K562 (cell line): Measurements from ENCODE around the gene EIF1.

Experiments used
- ATF3 ChIP-seq, 2 experiments: fragments of 450-650 bp in 1 of 2; sonication (generic) in 1 of 2; formaldehyde crosslinking in 1 of 2; IDR thresholded peaks in 1 of 2; conservative IDR thresholded peaks in 1 of 2; 2 replicates each; pipeline versions ENCODE4 v1.6.1 to v1.8.1; 2016 to 2023; ENCODE audit warnings: mild to moderate bottlenecking in 2 of 2, moderate library complexity in 2 of 2, inconsistent platforms in 1 of 2, missing genetic modification reagents in 1 of 2
- CHCHD3 ChIP-seq: fragments of 250-450 bp; sonication (Bioruptor Pico); IDR thresholded peaks from 2 replicates; pipeline ENCODE4 v2.1.2; 2022; ENCODE audit warnings: mild to moderate bottlenecking
- PTBP1 ChIP-seq: fragments of 200-400 bp; formaldehyde crosslinking; IDR thresholded peaks from 2 replicates; pipeline ENCODE4 v1.6.1; 2017; ENCODE audit warnings: low read depth, low read length
- TAF1 ChIP-seq: IDR thresholded peaks from 2 replicates; pipeline ENCODE4 v1.6.1; 2011; ENCODE audit warnings: mild to moderate bottlenecking, low read length, moderate library complexity; ENCODE audit not compliant: insufficient read depth, control insufficient read depth, severe bottlenecking; ENCODE audit errors: extremely low read depth
- USF2 ChIP-seq: sonication (generic); formaldehyde crosslinking; IDR thresholded peaks from 2 replicates; pipeline ENCODE4 v1.5.0; 2020; ENCODE audit warnings: missing genetic modification reagents
- ZNF778 ChIP-seq: fragments of 450-650 bp; formaldehyde crosslinking; IDR thresholded peaks from 2 replicates; pipeline ENCODE4 v1.4.0; 2020; ENCODE audit warnings: mild to moderate bottlenecking, moderate library complexity

- TF ChIP-seq USF2 (CRISPR knock-in tag), result no peak
- TF ChIP-seq TAF1, result no peak
- TF ChIP-seq ZNF778 (CRISPR knock-in tag), result no peak
- TF ChIP-seq ATF3 (IDR thresholded peaks at IDR 0.05), result no peak
- no peak for TF ChIP-seq ATF3 (CRISPR knock-in tag; conservative IDR thresholded peaks at IDR 0.05)
- TF ChIP-seq CHCHD3 (CRISPR knock-in tag), result no peak
- TF ChIP-seq PTBP1, result no peak
These were observed 51.1 kb downstream of the EIF1 start for GRCh38 chr17:41739661-41740352.
